ENCODE data around the gene CSPG4.
"Not testable (repeated sequence)": the region's sequence is repeated elsewhere in the genome, so short reads cannot be mapped to it uniquely, and the experiment has no call there.

GRCh38 chr15:75716249-75716950 is 3.8 kb upstream of the CSPG4 start:
- not testable (repeated sequence) for TF ChIP-seq MNT (conservative IDR thresholded peaks at IDR 0.05); FOXO4 (CRISPR knock-in tag; IDR thresholded peaks at IDR 0.05)
- TF ChIP-seq, protein P1, sequence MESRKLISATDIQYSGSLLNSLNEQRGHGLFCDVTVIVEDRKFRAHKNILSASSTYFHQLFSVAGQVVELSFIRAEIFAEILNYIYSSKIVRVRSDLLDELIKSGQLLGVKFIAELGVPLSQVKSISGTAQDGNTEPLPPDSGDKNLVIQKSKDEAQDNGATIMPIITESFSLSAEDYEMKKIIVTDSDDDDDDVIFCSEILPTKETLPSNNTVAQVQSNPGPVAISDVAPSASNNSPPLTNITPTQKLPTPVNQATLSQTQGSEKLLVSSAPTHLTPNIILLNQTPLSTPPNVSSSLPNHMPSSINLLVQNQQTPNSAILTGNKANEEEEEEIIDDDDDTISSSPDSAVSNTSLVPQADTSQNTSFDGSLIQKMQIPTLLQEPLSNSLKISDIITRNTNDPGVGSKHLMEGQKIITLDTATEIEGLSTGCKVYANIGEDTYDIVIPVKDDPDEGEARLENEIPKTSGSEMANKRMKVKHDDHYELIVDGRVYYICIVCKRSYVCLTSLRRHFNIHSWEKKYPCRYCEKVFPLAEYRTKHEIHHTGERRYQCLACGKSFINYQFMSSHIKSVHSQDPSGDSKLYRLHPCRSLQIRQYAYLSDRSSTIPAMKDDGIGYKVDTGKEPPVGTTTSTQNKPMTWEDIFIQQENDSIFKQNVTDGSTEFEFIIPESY (CRISPR knock-in tag; IDR thresholded peaks at IDR 0.05) = not testable (repeated sequence)
